Gastroesophageal sphincter (tissue), 3 donors: ENCODE results near the gene C1orf167.

Experiments used
- POLR2AphosphoS5 ChIP-seq: sonication (generic); formaldehyde crosslinking; IDR thresholded peaks from one replicate; pipeline ENCODE4 v1.6.1; 2017; ENCODE audit warnings: antibody characterized with exemption
- TF ChIP-seq, protein P1 (sequence below), 4 experiments: fragments of 200-600 bp in 2 of 4; fragments of 450-650 bp in 2 of 4; sonication (generic) in 1 of 4; IDR thresholded peaks; one replicate each; pipeline ENCODE4 v1.5.1; 2017 to 2019; ENCODE audit warnings: antibody characterized with exemption in 4 of 4, mild to moderate bottlenecking in 2 of 4, moderate library complexity in 2 of 4

DNA sequence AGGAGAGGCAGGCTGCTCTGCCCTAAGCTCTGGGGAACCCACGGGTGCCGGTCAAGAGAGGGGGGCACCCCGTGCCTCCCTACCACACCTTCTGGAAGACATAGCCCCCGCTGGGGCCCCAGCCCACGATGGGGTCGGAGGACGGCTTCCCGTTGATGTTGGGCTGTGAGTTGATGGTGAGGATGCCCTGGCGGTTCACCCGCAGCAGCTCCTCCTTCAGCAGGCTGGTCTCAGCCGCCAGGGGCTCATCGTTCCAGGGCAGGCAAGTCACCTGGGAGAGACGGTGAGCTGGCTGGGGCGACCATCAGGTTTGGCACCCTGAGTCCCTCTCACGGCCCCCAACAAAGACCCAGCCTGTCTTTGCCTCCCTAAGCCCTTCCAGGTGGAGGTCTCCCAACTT is 31.8 kb downstream of the C1orf167 start:
- TF ChIP-seq POLR2AphosphoS5, result no peak
- TF ChIP-seq, protein P1, sequence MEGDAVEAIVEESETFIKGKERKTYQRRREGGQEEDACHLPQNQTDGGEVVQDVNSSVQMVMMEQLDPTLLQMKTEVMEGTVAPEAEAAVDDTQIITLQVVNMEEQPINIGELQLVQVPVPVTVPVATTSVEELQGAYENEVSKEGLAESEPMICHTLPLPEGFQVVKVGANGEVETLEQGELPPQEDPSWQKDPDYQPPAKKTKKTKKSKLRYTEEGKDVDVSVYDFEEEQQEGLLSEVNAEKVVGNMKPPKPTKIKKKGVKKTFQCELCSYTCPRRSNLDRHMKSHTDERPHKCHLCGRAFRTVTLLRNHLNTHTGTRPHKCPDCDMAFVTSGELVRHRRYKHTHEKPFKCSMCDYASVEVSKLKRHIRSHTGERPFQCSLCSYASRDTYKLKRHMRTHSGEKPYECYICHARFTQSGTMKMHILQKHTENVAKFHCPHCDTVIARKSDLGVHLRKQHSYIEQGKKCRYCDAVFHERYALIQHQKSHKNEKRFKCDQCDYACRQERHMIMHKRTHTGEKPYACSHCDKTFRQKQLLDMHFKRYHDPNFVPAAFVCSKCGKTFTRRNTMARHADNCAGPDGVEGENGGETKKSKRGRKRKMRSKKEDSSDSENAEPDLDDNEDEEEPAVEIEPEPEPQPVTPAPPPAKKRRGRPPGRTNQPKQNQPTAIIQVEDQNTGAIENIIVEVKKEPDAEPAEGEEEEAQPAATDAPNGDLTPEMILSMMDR (IDR thresholded peaks at IDR 0.05), result no peak
